NCI-H1417 treated with DMSO at 0.1 percent for 48 hours (cell line): ENCODE measurements around the gene RELA.
A peak's percentile ranks its signal among the peaks of the same experiment; 100 is the strongest.
"Not testable (repeated sequence)": the region's sequence is repeated elsewhere in the genome, so short reads cannot be mapped to it uniquely, and the experiment has no call there.

Experiments used
- DNase-seq: peaks from one replicate; lab custom pipeline; 2025; lab: John Stamatoyannopoulos, UW

RELA gene

GRCh38 chr11:65672180-65672860, 9.6 kb upstream of the RELA start:
- no peak for DNase-seq

GRCh38 chr11:65663639-65664200, 1.0 kb upstream of the RELA start:
- DNase-seq: no peak

- no peak for DNase-seq
These were observed 393 bp downstream of the RELA start for GRCh38 chr11:65662247-65662798.

- DNase-seq: no peak
These were observed 993 bp downstream of the RELA start for GRCh38 chr11:65661599-65662246.

GRCh38 chr11:65660908-65661307, 1.8 kb downstream of the RELA start:
- not testable (repeated sequence) for DNase-seq

GRCh38 chr11:65660038-65660437, 2.7 kb downstream of the RELA start:
- no peak for DNase-seq

GRCh38 chr11:65658174-65659021, 4.3 kb downstream of the RELA start:
- DNase-seq: no peak

GRCh38 chr11:65657426-65657825, 5.3 kb downstream of the RELA start:
- DNase-seq: no peak

GRCh38 chr11:65655570-65656332, 7.0 kb downstream of the RELA start:
- no peak for DNase-seq

- no peak for DNase-seq
These were observed 8.1 kb downstream of the RELA start for GRCh38 chr11:65654375-65655349.

GRCh38 chr11:65653229-65654225, 9.2 kb downstream of the RELA start:
- no peak for DNase-seq

- DNase-seq: peak; percentile 86
These were observed 10.0 kb downstream of the RELA start for GRCh38 chr11:65652511-65653228.

- no peak for DNase-seq
These were observed 10.9 kb downstream of the RELA start for GRCh38 chr11:65651589-65652510.

GRCh38 chr11:65651339-65651588, 11.5 kb downstream of the RELA start:
- DNase-seq: no peak

- no peak for DNase-seq
These were observed 12.0 kb downstream of the RELA start for GRCh38 chr11:65650547-65651338.

GRCh38 chr11:65649656-65650546, 12.8 kb downstream of the RELA start:
- DNase-seq: no peak
